K562 (cell line): ENCODE results near the gene SRSF1. TPM values are rescaled to one million over a fixed set of nuclear protein-coding genes. Genes with fewer than 3 reads are reported as not detected.

Source experiments
- ATAC-seq: fragments of 200-7000 bp; cut with Tn5 transposase; 3 replicates; pipeline ENCODE4 v1.9.1; 2020; ENCODE audit warnings: moderate library complexity
- BruUV-seq: library from RNA; stranded (reverse); fragments of 400-500 nt; replicated peaks from 2 replicates; lab custom pipeline; 2021; lab: Mats Ljungman, UMichigan
- CTCF ChIA-PET: fragments of 300-600 bp; formaldehyde crosslinking; extraction: SDS; loops from one replicate; lab custom pipeline; 2021; ENCODE audit warnings: low intra/inter-chr PET ratio; lab: Yijun Ruan, JAX
- POLR2A ChIA-PET: fragments of 300-600, 350-650 bp; sonication (Branson Sonifier 250); formaldehyde crosslinking; extraction: SDS; loops from one replicate; lab custom pipeline; 2021; ENCODE audit warnings: antibody characterized with exemption, inconsistent platforms; lab: Yijun Ruan, JAX
- DNase-seq, 4 experiments: peaks; one replicate each; pipeline versions ENCODE4 v3.0.0 to v3.0.0-alpha.2; 2011 to 2018; ENCODE audit warnings: low spot score in 3 of 4, mixed read lengths in 3 of 4; ENCODE audit errors: extremely low read depth in 1 of 4
- FAIRE-seq: peaks from 2 replicates; lab custom pipeline; 2011; peaks lifted over from hg19 to GRCh38; lab: Jason Lieb, UNC
- H2AFZ ChIP-seq: 2 replicates; pipeline ENCODE4 v1.6.0; 2011; ENCODE audit warnings: low read depth, low read length, control low read depth, inconsistent platforms
- H3K27ac ChIP-seq: fragments of 200-600 bp; 3 replicates; pipeline ENCODE4 v1.8.0; 2011; ENCODE audit warnings: low read depth, mild to moderate bottlenecking, control low read depth, inconsistent platforms, low read length, moderate library complexity, mixed read lengths; ENCODE audit errors: extremely low read depth
- H3K27me3 ChIP-seq, 2 experiments: fragments of 300-600 bp in 1 of 2; 2 replicates in 1 of 2; 3 replicates in 1 of 2; pipeline versions ENCODE4 v1.6.0 to v1.8.0; 2011; ENCODE audit warnings: inconsistent platforms in 2 of 2, low read length in 2 of 2, mild to moderate bottlenecking in 1 of 2, mixed read lengths in 1 of 2, moderate library complexity in 1 of 2; ENCODE audit not compliant: control insufficient read depth in 2 of 2, insufficient read depth in 2 of 2
- H3K36me3 ChIP-seq: fragments of 300-600 bp; 3 replicates; pipeline ENCODE4 v1.8.0; 2011; ENCODE audit warnings: mild to moderate bottlenecking, low read length, inconsistent platforms; ENCODE audit not compliant: control insufficient read depth, insufficient read depth
- H3K4me1 ChIP-seq, 2 experiments: fragments of 200-600 bp in 1 of 2; replicated peaks in 1 of 2; 2 replicates in 1 of 2; 3 replicates in 1 of 2; pipeline versions ENCODE4 v1.5.1 to v1.8.0; 2011; ENCODE audit warnings: inconsistent platforms in 2 of 2, low read length in 2 of 2, mild to moderate bottlenecking in 1 of 2, mixed read lengths in 1 of 2, moderate library complexity in 1 of 2; ENCODE audit not compliant: control insufficient read depth in 2 of 2, insufficient read depth in 2 of 2
- H3K4me2 ChIP-seq: 2 replicates; pipeline ENCODE4 v1.6.1; 2011; ENCODE audit warnings: low read length, control low read depth, inconsistent platforms, mixed read lengths; ENCODE audit not compliant: insufficient read depth
- H3K4me3 ChIP-seq: fragments of 200-600 bp; sonication (generic), shearing (Covaris generic); 2 replicates; pipeline ENCODE4 v1.5.1; 2016; ENCODE audit warnings: control low read depth, inconsistent platforms
- H3K79me2 ChIP-seq: fragments of 200-600 bp; 3 replicates; pipeline ENCODE4 v1.8.0; 2011; ENCODE audit warnings: low read length, inconsistent platforms; ENCODE audit not compliant: control insufficient read depth, insufficient read depth
- H3K9ac ChIP-seq, 2 experiments: 2 replicates each; pipeline versions ENCODE4 v1.6.0 to v1.6.1; 2011; ENCODE audit warnings: low read depth in 2 of 2, low read length in 2 of 2, control low read depth in 1 of 2, inconsistent platforms in 1 of 2, mild to moderate bottlenecking in 1 of 2, mixed read lengths in 1 of 2; ENCODE audit not compliant: insufficient read depth in 1 of 2
- H3K9me1 ChIP-seq: one replicate; pipeline ENCODE4 v1.6.0; 2011; ENCODE audit warnings: inconsistent platforms, mild to moderate bottlenecking, low read length, moderate library complexity; ENCODE audit not compliant: control insufficient read depth, insufficient read depth
- H3K9me3 ChIP-seq: replicated peaks from 2 replicates; pipeline ENCODE4 v1.5.1; 2011; ENCODE audit warnings: low read depth, low read length, inconsistent platforms; ENCODE audit not compliant: control insufficient read depth, insufficient read depth
- H4K20me1 ChIP-seq: replicated peaks from 2 replicates; pipeline ENCODE4 v1.6.1; 2011; ENCODE audit warnings: low read length, inconsistent platforms, mixed read lengths; ENCODE audit not compliant: control insufficient read depth, insufficient read depth
- CCNT2 ChIP-seq: IDR thresholded peaks from 2 replicates; pipeline ENCODE4 v1.6.1; 2011; ENCODE audit warnings: borderline replicate concordance, low read depth, mild to moderate bottlenecking, moderate library complexity, mixed read lengths, low read length; ENCODE audit not compliant: insufficient read length; ENCODE audit errors: extremely low read depth
- ETS2 ChIP-seq: IDR thresholded peaks from 2 replicates; pipeline ENCODE4 v1.6.1; 2016; ENCODE audit warnings: borderline replicate concordance, missing genetic modification characterization, mild to moderate bottlenecking, moderate library complexity, missing compliant biosample characterization; ENCODE audit not compliant: poor library complexity, severe bottlenecking
- HCFC1 ChIP-seq: IDR thresholded peaks from 2 replicates; pipeline ENCODE4 v1.6.1; 2012; ENCODE audit warnings: low read depth, low read length, improper control_type of control experiment
- HDAC1 ChIP-seq, 2 experiments: fragments of 450-650 bp; IDR thresholded peaks; 2 replicates each; pipeline ENCODE4 v1.6.1; 2016 to 2017; ENCODE audit warnings: inconsistent platforms in 1 of 2, mild to moderate bottlenecking in 1 of 2, moderate library complexity in 1 of 2
- PHTF2 ChIP-seq: fragments of 250-450 bp; sonication (Bioruptor Pico); IDR thresholded peaks from 2 replicates; pipeline ENCODE4 v1.5.0; 2021; ENCODE audit warnings: mild to moderate bottlenecking
- ZNF583 ChIP-seq: fragments of 250-450 bp; sonication (Bioruptor Pico); IDR thresholded peaks from 2 replicates; pipeline ENCODE4 v1.4.0; 2020
- WGBS: fragments of 100-300 bp; shearing (Covaris generic); methylation state at CpG from one replicate; pipeline ENCODE4 v1.1.6; 2016; ENCODE audit warnings: low coverage, mixed read lengths; ENCODE audit not compliant: insufficient coverage; ENCODE audit errors: missing lambda C conversion rate; 5-methylcytosine and 5-hydroxymethylcytosine counted together
- in situ Hi-C: fragments of 300-500 bp; cut with MboI; formaldehyde crosslinking; loops from 4 replicates; pipeline ENCODE4 v1.15.0; 2018; ENCODE audit warnings: inconsistent platforms, mixed read lengths
- intact Hi-C: fragments of 100-400 bp; cut with micrococcal nuclease; formaldehyde crosslinking; loops from 2 replicates; pipeline ENCODE4 v1.14.2; 2022
- polyA plus RNA-seq, 8 experiments: library from polyadenylated mRNA; depleted of rRNA in 4 of 8; stranded (reverse) in 5 of 8; unstranded in 3 of 8; fragments of >200 nt; fragmentation: Nextera tagmentation in 2 of 8; fragmentation: Illumina TruSeq in 1 of 8; extraction: Ambion mirVana in 2 of 8; extraction: Trizol in 1 of 8; gene quantifications; 2 replicates each; pipeline versions ENCODE4 v1.2.1 to v1.2.3, GENCODE V29; 2011 to 2014; ENCODE audit warnings: inconsistent platforms in 1 of 8, missing spikeins in 1 of 8
- total RNA-seq, 7 experiments: library from RNA; depleted of rRNA in 6 of 7; stranded (reverse); fragments of >200 nt in 6 of 7; fragmentation: Illumina TruSeq in 2 of 7; extraction: Trizol in 2 of 7; gene quantifications; 2 replicates each; pipeline versions ENCODE4 v1.2.1 to v1.2.3, GENCODE V29; 2011 to 2021; ENCODE audit warnings: low replicate concordance in 1 of 7
- TF ChIP-seq, protein P1 (sequence below): fragments of 450-650 bp; formaldehyde crosslinking; IDR thresholded peaks from 2 replicates; pipeline ENCODE4 v1.4.0; 2020; ENCODE audit warnings: mild to moderate bottlenecking, mixed read lengths
- TF ChIP-seq, protein P2 (sequence below), 2 experiments: fragments of 200-800 bp in 1 of 2; sonication (Bioruptor generic) in 1 of 2; sonication (generic) in 1 of 2; formaldehyde crosslinking in 1 of 2; IDR thresholded peaks in 1 of 2; conservative IDR thresholded peaks in 1 of 2; 2 replicates each; pipeline versions ENCODE4 v1.5.0 to v1.6.1; 2016 to 2020; ENCODE audit warnings: missing compliant biosample characterization in 1 of 2, missing genetic modification characterization in 1 of 2, missing genetic modification reagents in 1 of 2
- TF ChIP-seq, protein P3 (sequence below): fragments of 450-650 bp; IDR thresholded peaks from 2 replicates; pipeline ENCODE4 v1.6.1; 2014; ENCODE audit warnings: low read depth, mild to moderate bottlenecking, moderate library complexity, borderline replicate concordance
- TF ChIP-seq, protein P4 (sequence below), 3 experiments: fragments of 200-800 bp in 1 of 3; sonication (Bioruptor generic) in 1 of 3; sonication (generic) in 1 of 3; formaldehyde crosslinking in 1 of 3; IDR thresholded peaks; 2 replicates each; pipeline versions ENCODE4 v1.6.1 to v1.8.0; 2016 to 2022; ENCODE audit warnings: mild to moderate bottlenecking in 2 of 3, missing compliant biosample characterization in 2 of 3, missing genetic modification characterization in 2 of 3, missing genetic modification reagents in 1 of 3

Gene SRSF1
- total and polyA plus RNA-seq, 9 of the 15 experiments (the other 6 are each of a cell fraction or from before 2014, with no cell fraction given) = 77.8 to 559 (median 442) TPM

DNA sequence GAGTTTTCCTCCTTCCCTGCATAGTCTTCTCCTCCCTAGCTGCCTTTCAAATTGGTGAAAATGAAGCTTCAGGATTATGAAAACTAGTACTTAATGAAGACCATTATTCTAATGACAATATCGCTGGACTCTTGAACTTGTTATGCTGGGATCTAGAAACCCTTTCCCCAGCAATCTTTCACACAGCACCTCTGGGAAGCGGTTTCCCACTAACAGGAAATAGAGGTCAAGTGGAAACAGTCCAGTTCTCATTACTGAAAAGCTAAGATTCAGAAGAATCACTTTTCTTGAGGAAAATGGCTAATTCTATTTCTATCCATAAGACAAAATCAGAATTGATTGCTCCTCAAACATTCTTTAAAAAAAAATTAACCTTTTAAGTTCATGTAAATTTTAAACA, 17.0 kb downstream of the SRSF1 start (continued):
- no peak for TF ChIP-seq CCNT2

DNA sequence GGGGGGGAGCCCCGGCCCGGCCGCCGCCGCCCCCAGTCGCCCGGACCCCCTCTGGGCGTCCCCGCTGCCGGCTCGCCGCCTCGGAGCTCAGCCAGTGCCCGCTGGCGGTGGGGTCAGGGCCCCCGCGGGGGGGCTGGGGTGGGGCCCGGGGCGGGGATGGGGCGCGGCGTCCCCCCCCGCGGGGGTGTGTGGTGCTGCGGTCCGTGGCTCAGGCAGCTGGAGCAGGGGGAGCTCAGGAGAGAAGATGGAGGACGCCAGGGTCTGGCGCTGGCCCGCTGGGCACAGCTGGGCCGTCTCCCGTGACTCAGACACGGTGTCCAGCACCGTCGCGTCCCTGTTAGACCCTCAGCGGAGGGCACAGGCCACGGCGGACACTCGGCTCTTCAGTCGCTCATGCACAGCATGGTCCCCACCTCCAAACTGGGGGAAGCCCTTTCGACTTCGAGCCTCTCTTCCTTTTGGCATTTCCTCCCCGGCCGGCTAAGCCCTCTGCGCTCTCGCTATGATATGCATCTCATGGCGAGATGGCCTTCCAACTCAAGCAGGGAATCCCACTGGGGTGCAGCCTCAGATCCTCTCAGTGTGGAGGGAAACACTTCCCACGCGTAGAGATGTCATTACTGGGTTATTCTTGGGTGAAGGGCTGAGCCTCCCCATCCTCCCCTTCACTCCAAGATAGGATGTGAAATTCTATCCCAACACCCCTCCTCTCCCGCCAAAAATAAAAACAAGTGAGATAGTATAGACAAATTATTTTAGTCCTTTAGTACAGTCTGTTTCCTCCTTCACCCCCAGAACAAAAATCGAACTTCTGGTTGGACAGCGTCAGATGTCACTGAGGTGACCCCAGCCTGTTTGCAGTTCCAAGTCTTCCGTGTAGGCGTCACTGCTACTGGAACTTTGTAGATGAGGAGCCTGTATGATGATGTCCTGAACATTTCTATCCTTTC, 18.5 kb downstream of the SRSF1 start:
- FAIRE-seq (peak; percentile 92), DNase-seq (peak; percentile 79 to 93 (median 92)), ATAC-seq (peak; percentile 80)
- H3K9ac ChIP-seq = peak overlapping the region; percentile 73 to 96
- peaks cover 18% of the 10 kb centered on the region for H3K36me3 ChIP-seq
- peak overlapping the region; percentile 98 for H2AFZ ChIP-seq
- H3K9me1 ChIP-seq = no peaks in the 10 kb centered on the region
- H3K4me2 ChIP-seq = peak overlapping the region; percentile 98
- H3K79me2 ChIP-seq = peaks cover 42% of the 10 kb centered on the region
- H3K4me3 ChIP-seq = peak overlapping the region; percentile 75
- WGBS = 0% methylated on average over 21 of the region's 54 CpGs
- H3K9me3 ChIP-seq = no peaks in the 10 kb centered on the region
- BruUV-seq = TSS peak; percentile 87
- CTCF ChIA-PET = no interaction called here
- H3K27ac ChIP-seq = peak overlapping the region; percentile 78
- H4K20me1 ChIP-seq = 0 out of 2 replicates have a peak, but pooled peaks cover 2% of the 10 kb centered on the region
- intact Hi-C loops = loop anchor here (2.0 kb wide), 1 partner anchor 40 kb away; no protein-coding TSS in a partner anchor
- in situ Hi-C loops = no loop called here
- H3K27me3 ChIP-seq = no peaks in the 10 kb centered on the region
- POLR2A ChIA-PET = interaction anchor here (0.6 to 3.9 kb wide), 7 partner anchors 9 to 143 kb away, joined by 3 to 30 read pairs (median 3); partner anchors contain the start of gene SRSF1
- peaks cover 12 to 42% of the 10 kb centered on the region in 2 experiments; a peak in 3 of 5 replicates for H3K4me1 ChIP-seq
- no peak for TF ChIP-seq ZNF583 (CRISPR knock-in tag)
- TF ChIP-seq, protein P1, sequence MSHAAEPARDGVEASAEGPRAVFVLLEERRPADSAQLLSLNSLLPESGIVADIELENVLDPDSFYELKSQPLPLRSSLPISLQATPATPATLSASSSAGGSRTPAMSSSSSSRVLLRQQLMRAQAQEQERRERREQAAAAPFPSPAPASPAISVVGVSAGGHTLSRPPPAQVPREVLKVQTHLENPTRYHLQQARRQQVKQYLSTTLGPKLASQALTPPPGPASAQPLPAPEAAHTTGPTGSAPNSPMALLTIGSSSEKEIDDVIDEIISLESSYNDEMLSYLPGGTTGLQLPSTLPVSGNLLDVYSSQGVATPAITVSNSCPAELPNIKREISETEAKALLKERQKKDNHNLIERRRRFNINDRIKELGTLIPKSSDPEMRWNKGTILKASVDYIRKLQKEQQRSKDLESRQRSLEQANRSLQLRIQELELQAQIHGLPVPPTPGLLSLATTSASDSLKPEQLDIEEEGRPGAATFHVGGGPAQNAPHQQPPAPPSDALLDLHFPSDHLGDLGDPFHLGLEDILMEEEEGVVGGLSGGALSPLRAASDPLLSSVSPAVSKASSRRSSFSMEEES (CRISPR knock-in tag) = no peak
- TF ChIP-seq HDAC1 (IDR thresholded peaks at IDR 0.05) = peak in 1 of 2 experiments; percentile 71; a peak in 2 of 4 replicates
- TF ChIP-seq ETS2 (tag) = no peak
- TF ChIP-seq, protein P2, sequence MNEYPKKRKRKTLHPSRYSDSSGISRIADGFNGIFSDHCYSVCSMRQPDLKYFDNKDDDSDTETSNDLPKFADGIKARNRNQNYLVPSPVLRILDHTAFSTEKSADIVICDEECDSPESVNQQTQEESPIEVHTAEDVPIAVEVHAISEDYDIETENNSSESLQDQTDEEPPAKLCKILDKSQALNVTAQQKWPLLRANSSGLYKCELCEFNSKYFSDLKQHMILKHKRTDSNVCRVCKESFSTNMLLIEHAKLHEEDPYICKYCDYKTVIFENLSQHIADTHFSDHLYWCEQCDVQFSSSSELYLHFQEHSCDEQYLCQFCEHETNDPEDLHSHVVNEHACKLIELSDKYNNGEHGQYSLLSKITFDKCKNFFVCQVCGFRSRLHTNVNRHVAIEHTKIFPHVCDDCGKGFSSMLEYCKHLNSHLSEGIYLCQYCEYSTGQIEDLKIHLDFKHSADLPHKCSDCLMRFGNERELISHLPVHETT (CRISPR knock-in tag; conservative IDR thresholded peaks at IDR 0.05 in 1 of 2, IDR thresholded peaks at IDR 0.05 in 1 of 2) = peak in 1 of 2 experiments; percentile 91; a peak in 2 of 4 replicates
- no peak; the same call in 1 of the 2 replicates for TF ChIP-seq HCFC1
- TF ChIP-seq, protein P3, sequence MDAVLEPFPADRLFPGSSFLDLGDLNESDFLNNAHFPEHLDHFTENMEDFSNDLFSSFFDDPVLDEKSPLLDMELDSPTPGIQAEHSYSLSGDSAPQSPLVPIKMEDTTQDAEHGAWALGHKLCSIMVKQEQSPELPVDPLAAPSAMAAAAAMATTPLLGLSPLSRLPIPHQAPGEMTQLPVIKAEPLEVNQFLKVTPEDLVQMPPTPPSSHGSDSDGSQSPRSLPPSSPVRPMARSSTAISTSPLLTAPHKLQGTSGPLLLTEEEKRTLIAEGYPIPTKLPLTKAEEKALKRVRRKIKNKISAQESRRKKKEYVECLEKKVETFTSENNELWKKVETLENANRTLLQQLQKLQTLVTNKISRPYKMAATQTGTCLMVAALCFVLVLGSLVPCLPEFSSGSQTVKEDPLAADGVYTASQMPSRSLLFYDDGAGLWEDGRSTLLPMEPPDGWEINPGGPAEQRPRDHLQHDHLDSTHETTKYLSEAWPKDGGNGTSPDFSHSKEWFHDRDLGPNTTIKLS = no peak
- TF ChIP-seq, protein P4, sequence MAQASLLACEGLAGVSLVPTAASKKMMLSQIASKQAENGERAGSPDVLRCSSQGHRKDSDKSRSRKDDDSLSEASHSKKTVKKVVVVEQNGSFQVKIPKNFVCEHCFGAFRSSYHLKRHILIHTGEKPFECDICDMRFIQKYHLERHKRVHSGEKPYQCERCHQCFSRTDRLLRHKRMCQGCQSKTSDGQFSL (CRISPR knock-in tag; IDR thresholded peaks at IDR 0.05) = no peak
- TF ChIP-seq, protein P4 (tag; IDR thresholded peaks at IDR 0.05) = peak in 1 of 2 experiments; percentile 95; a peak in 2 of 4 replicates
- TF ChIP-seq PHTF2 (CRISPR knock-in tag) = no peak
